Stimulated activated CD8-positive, alpha-beta memory T cell treated with anti-CD3 and anti-CD28 coated beads, Interleukin-15, amount 100 ng/mL, for 24 hours (primary cell): Measurements from ENCODE around the gene IQGAP2.
"Not testable (repeated sequence)": the region's sequence is repeated elsewhere in the genome, so short reads cannot be mapped to it uniquely, and the experiment has no call there.

Source experiments
- DNase-seq: peaks from one replicate; pipeline ENCODE4 v3.0.0-alpha.2; 2020; ENCODE audit warnings: low read depth

IQGAP2 gene

GRCh38 chr5:76413746-76414145, 10.7 kb downstream of the IQGAP2 start:
- DNase-seq, result no peak

- no peak for DNase-seq
Observed at GRCh38 chr5:76414788-76415187, 11.7 kb downstream of the IQGAP2 start.

- no peak for DNase-seq
Observed at GRCh38 chr5:76415855-76416254, 12.8 kb downstream of the IQGAP2 start.

- DNase-seq, result no peak
Observed at GRCh38 chr5:76419597-76420298, 16.7 kb downstream of the IQGAP2 start.

GRCh38 chr5:76422227-76422626, 19.1 kb downstream of the IQGAP2 start:
- DNase-seq, result no peak

GRCh38 chr5:76422742-76423141, 19.7 kb downstream of the IQGAP2 start:
- DNase-seq, result no peak

- DNase-seq, result no peak
Observed at GRCh38 chr5:76425146-76425545, 22.1 kb downstream of the IQGAP2 start.

GRCh38 chr5:76425928-76426804, 23.1 kb downstream of the IQGAP2 start:
- no peak for DNase-seq

- DNase-seq, result no peak
Observed at GRCh38 chr5:76427206-76428140, 24.4 kb downstream of the IQGAP2 start.

GRCh38 chr5:76428550-76428949, 25.5 kb downstream of the IQGAP2 start:
- not testable (repeated sequence) for DNase-seq

GRCh38 chr5:76433261-76433660, 30.2 kb downstream of the IQGAP2 start:
- DNase-seq, result no peak

GRCh38 chr5:76437507-76437906, 34.4 kb downstream of the IQGAP2 start:
- DNase-seq, result not testable (repeated sequence)

- DNase-seq, result no peak
Observed at GRCh38 chr5:76438025-76438424, 34.9 kb downstream of the IQGAP2 start.

- DNase-seq, result no peak
Observed at GRCh38 chr5:76439201-76439600, 36.1 kb downstream of the IQGAP2 start.

- DNase-seq, result no peak
Observed at GRCh38 chr5:76439929-76440328, 36.8 kb downstream of the IQGAP2 start.

- DNase-seq, result no peak
Observed at GRCh38 chr5:76441101-76441500, 38.0 kb downstream of the IQGAP2 start.

- no peak for DNase-seq
Observed at GRCh38 chr5:76441890-76442673, 39.0 kb downstream of the IQGAP2 start.

- DNase-seq, result no peak
Observed at GRCh38 chr5:76443066-76443800, 40.1 kb downstream of the IQGAP2 start.

- no peak for DNase-seq
Observed at GRCh38 chr5:76445063-76445462, 42.0 kb downstream of the IQGAP2 start.

- no peak for DNase-seq
Observed at GRCh38 chr5:76445830-76446229, 42.7 kb downstream of the IQGAP2 start.

- DNase-seq, result no peak
Observed at GRCh38 chr5:76446776-76447175, 43.7 kb downstream of the IQGAP2 start.
